H1 (cell line): ENCODE results near the gene ADCY5.

Source experiments
- CBX5 ChIP-seq: fragments of 300-800, 300-1000 bp; sonication (generic); IDR thresholded peaks from 2 replicates; pipeline ENCODE4 v1.7.1; 2016; ENCODE audit warnings: antibody characterized with exemption, low read length, low read depth
- CTCF ChIP-seq, 3 experiments: IDR thresholded peaks; 1 replicate in 2 of 3; 2 replicates in 1 of 3; pipeline versions ENCODE4 v1.5.1 to v1.6.1; 2011; ENCODE audit warnings: low read length in 3 of 3, mild to moderate bottlenecking in 3 of 3, inconsistent platforms in 2 of 3, low read depth in 1 of 3, moderate library complexity in 1 of 3; ENCODE audit not compliant: insufficient read depth in 1 of 3; ENCODE audit errors: control extremely low read depth in 1 of 3
- FOSL1 ChIP-seq: IDR thresholded peaks from 2 replicates; pipeline ENCODE4 v1.6.1; 2011; ENCODE audit warnings: mild to moderate bottlenecking, low read depth, low read length, moderate library complexity; ENCODE audit not compliant: insufficient read depth
- NRF1 ChIP-seq: IDR thresholded peaks from 2 replicates; pipeline ENCODE4 v1.6.1; 2011; ENCODE audit warnings: mild to moderate bottlenecking, low read depth, low read length, improper control_type of control experiment
- POLR2A ChIP-seq, 2 experiments: IDR thresholded peaks; 1 replicate in 1 of 2; 2 replicates in 1 of 2; pipeline ENCODE4 v1.6.1; 2011; ENCODE audit warnings: low read depth in 2 of 2, low read length in 2 of 2, mild to moderate bottlenecking in 2 of 2; ENCODE audit errors: control extremely low read depth in 1 of 2
- RNF2 ChIP-seq: fragments of 200-900, 300-1000 bp; sonication (generic); IDR thresholded peaks from 2 replicates; pipeline ENCODE4 v1.7.1; 2016; ENCODE audit warnings: borderline replicate concordance, low read depth, mild to moderate bottlenecking, antibody characterized with exemption, low read length; ENCODE audit not compliant: poor library complexity, severe bottlenecking; ENCODE audit errors: missing control alignments
- ZNF274 ChIP-seq: IDR thresholded peaks from 2 replicates; pipeline ENCODE4 v1.7.0; 2012; ENCODE audit warnings: low read length, borderline replicate concordance; ENCODE audit errors: extremely low read depth

GRCh38 chr3:123256256-123256655 is 192.6 kb downstream of the ADCY5 start:
- TF ChIP-seq RNF2, result no peak
- TF ChIP-seq CTCF (IDR thresholded peaks at IDR 0.05; ENCODE audit: control extremely low read depth in 1 of 3, insufficient read depth in 1 of 3, low read depth in 1 of 3, low read length in 3 of 3), result no peak
- no peak for TF ChIP-seq NRF1
- TF ChIP-seq ZNF274, result no peak
- no peak for TF ChIP-seq FOSL1
- no peak for TF ChIP-seq CBX5
- no peak for TF ChIP-seq POLR2A (IDR thresholded peaks at IDR 0.05; ENCODE audit: control extremely low read depth in 1 of 2, low read depth in 2 of 2, low read length in 2 of 2)
